H1 (cell line): Measurements from ENCODE around the gene LRCH1.

Experiments
- CTCF ChIP-seq, 3 experiments: IDR thresholded peaks; 1 replicate in 2 of 3; 2 replicates in 1 of 3; pipeline versions ENCODE4 v1.5.1 to v1.6.1; 2011; ENCODE audit warnings: low read length in 3 of 3, mild to moderate bottlenecking in 3 of 3, inconsistent platforms in 2 of 3, low read depth in 1 of 3, moderate library complexity in 1 of 3; ENCODE audit not compliant: insufficient read depth in 1 of 3; ENCODE audit errors: control extremely low read depth in 1 of 3
- EP300 ChIP-seq, 2 experiments: IDR thresholded peaks; 1 replicate in 1 of 2; 2 replicates in 1 of 2; pipeline ENCODE4 v1.6.1; 2011 to 2012; ENCODE audit warnings: low read depth in 2 of 2, low read length in 2 of 2, mild to moderate bottlenecking in 2 of 2, borderline replicate concordance in 1 of 2, inconsistent platforms in 1 of 2, moderate library complexity in 1 of 2
- EZH2 ChIP-seq: fragments of 200-600 bp; sonication (generic); IDR thresholded peaks from 2 replicates; pipeline ENCODE4 v1.7.1; 2012; ENCODE audit warnings: low read depth, mild to moderate bottlenecking, moderate library complexity, low read length, inconsistent platforms; ENCODE audit not compliant: severe bottlenecking
- GABPA ChIP-seq: IDR thresholded peaks from 2 replicates; pipeline ENCODE4 v1.6.1; 2011; ENCODE audit warnings: mild to moderate bottlenecking, low read length, moderate library complexity, borderline replicate concordance; ENCODE audit not compliant: insufficient read depth
- MAFK ChIP-seq: IDR thresholded peaks from 2 replicates; pipeline ENCODE4 v1.6.1; 2012; ENCODE audit warnings: low read depth, mild to moderate bottlenecking, improper control_type of control experiment, low read length
- NANOG ChIP-seq: IDR thresholded peaks from 2 replicates; pipeline ENCODE4 v1.6.1; 2011; ENCODE audit warnings: low read length, low read depth, mild to moderate bottlenecking, inconsistent platforms; ENCODE audit not compliant: insufficient read depth, poor library complexity, severe bottlenecking
- POLR2A ChIP-seq, 2 experiments: IDR thresholded peaks; 1 replicate in 1 of 2; 2 replicates in 1 of 2; pipeline ENCODE4 v1.6.1; 2011; ENCODE audit warnings: low read depth in 2 of 2, low read length in 2 of 2, mild to moderate bottlenecking in 2 of 2; ENCODE audit errors: control extremely low read depth in 1 of 2
- POLR2AphosphoS5 ChIP-seq: IDR thresholded peaks from 2 replicates; pipeline ENCODE4 v1.6.1; 2011; ENCODE audit warnings: low read depth, low read length
- RNF2 ChIP-seq: fragments of 200-900, 300-1000 bp; sonication (generic); IDR thresholded peaks from 2 replicates; pipeline ENCODE4 v1.7.1; 2016; ENCODE audit warnings: borderline replicate concordance, low read depth, mild to moderate bottlenecking, antibody characterized with exemption, low read length; ENCODE audit not compliant: poor library complexity, severe bottlenecking; ENCODE audit errors: missing control alignments
- YY1 ChIP-seq: IDR thresholded peaks from 2 replicates; pipeline ENCODE4 v1.6.1; 2011; ENCODE audit warnings: low read depth, mild to moderate bottlenecking, low read length

GRCh38 chr13:46796129-46796514, 243.2 kb downstream of the LRCH1 start:
- no peak for TF ChIP-seq NANOG
- TF ChIP-seq POLR2A (IDR thresholded peaks at IDR 0.05; ENCODE audit: control extremely low read depth in 1 of 2, low read depth in 2 of 2, low read length in 2 of 2), result no peak
- no peak for TF ChIP-seq CTCF (IDR thresholded peaks at IDR 0.05; ENCODE audit: control extremely low read depth in 1 of 3, insufficient read depth in 1 of 3, low read depth in 1 of 3, low read length in 3 of 3)
- no peak for TF ChIP-seq EZH2
- TF ChIP-seq MAFK, result no peak
- TF ChIP-seq POLR2AphosphoS5, result no peak
- TF ChIP-seq YY1, result no peak
- TF ChIP-seq RNF2, result no peak
- TF ChIP-seq GABPA, result no peak
- no peak for TF ChIP-seq EP300 (IDR thresholded peaks at IDR 0.05; ENCODE audit: borderline replicate concordance in 1 of 2, low read depth in 2 of 2, low read length in 2 of 2)
